Esophagus squamous epithelium (tissue), 4 donors: ENCODE data around the gene TSNAX.

Source experiments
- CTCF ChIP-seq, 6 experiments: fragments of 450-650 bp in 4 of 6; fragments of 200-600 bp in 2 of 6; sonication (generic) in 2 of 6; IDR thresholded peaks; one replicate each; pipeline ENCODE4 v1.5.1; 2016 to 2019; ENCODE audit warnings: antibody characterized with exemption in 6 of 6, mild to moderate bottlenecking in 4 of 6, moderate library complexity in 4 of 6
- POLR2A ChIP-seq, 4 donors: fragments of 450-650 bp; IDR thresholded peaks; one replicate each; pipeline ENCODE4 v1.6.1; 2017; ENCODE audit warnings: antibody characterized with exemption in 4 of 4, mild to moderate bottlenecking in 4 of 4, moderate library complexity in 3 of 4

GRCh38 chr1:231526536-231526935 is 1.9 kb upstream of the TSNAX start:
- no peak for TF ChIP-seq CTCF (IDR thresholded peaks at IDR 0.05)
- TF ChIP-seq POLR2A (IDR thresholded peaks at IDR 0.05): no peak
